ENCODE data around the gene AIP. TPM values are rescaled to one million over a fixed set of nuclear protein-coding genes. Genes with fewer than 3 reads are reported as not detected.

The AIP gene
- total RNA-seq, 1 experiment from 2014 or later: 61.0 TPM

DNA sequence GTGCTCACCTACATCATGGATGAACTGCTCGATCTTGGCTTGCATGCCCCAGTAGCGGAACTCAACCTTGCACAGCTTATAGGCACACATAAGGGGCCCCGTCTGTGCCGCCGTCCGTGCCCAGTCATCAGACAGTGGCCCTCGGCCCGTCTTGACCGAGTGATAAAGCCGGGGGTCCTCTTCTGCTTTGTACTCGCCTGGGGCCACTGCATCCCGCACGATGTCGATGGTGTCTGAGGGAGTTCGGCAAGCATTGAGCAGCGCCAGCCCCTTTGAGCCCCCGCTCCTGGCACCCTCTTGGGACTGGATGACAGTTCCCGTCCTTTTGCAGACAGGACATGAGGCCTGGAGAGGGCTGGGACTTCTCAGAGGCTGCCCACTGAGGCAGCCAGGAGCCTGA lies 19.0 kb downstream of the AIP start:
- no peak overlapping the region for H3K4me2 ChIP-seq (ENCODE audit: low read length)
- H3K9ac ChIP-seq (ENCODE audit: low read length): no peak overlapping the region
- POLR2A ChIA-PET: no interaction called here
- DNase-seq (ENCODE audit: low read depth, low spot score): no peak
- no peaks in the 10 kb centered on the region for H3K9me2 ChIP-seq (ENCODE audit: insufficient read depth)
- RAD21 ChIA-PET (ENCODE audit: low non-redundant PET in 1 of 2, low total read pairs in 2 of 2, uncharacterized antibody in 2 of 2, unreplicated experiment in 2 of 2): no interaction called here
- no peak overlapping the region for H3K4me3 ChIP-seq (replicated peaks in 1 of 2; ENCODE audit: low read depth in 1 of 2, low read length in 2 of 2)
- no peak overlapping the region for H3K27ac ChIP-seq (ENCODE audit: low read depth, low read length)
- ATAC-seq: no peak
- BruUV-seq (replicated peaks): no TSS peak
- H3K36me3 ChIP-seq (ENCODE audit: control insufficient read depth in 1 of 2, insufficient read depth in 2 of 2, low read length in 2 of 2): peaks cover 8 to 10% of the 10 kb centered on the region in 2 experiments; a peak in 3 of 4 replicates
- H2AFZ ChIP-seq (ENCODE audit: low read depth, low read length, poor library complexity, severe bottlenecking): no peak overlapping the region
- CTCF ChIA-PET: no interaction called here
- H3K79me2 ChIP-seq (ENCODE audit: insufficient read depth, low read length): peaks cover 24% of the 10 kb centered on the region
- intact Hi-C loops (cut with micrococcal nuclease): no loop called here
- H3K27me3 ChIP-seq (ENCODE audit: insufficient read depth, low read length): no peaks in the 10 kb centered on the region
- peaks cover 23 to 25% of the 10 kb centered on the region in 2 experiments for H3K4me1 ChIP-seq (ENCODE audit: control insufficient read depth in 1 of 2, insufficient read depth in 2 of 2, low read length in 2 of 2)
- TF ChIP-seq SP1 (IDR thresholded peaks at IDR 0.05; ENCODE audit: low read depth) (no peak), FOSL1 (IDR thresholded peaks at IDR 0.05; ENCODE audit: low read depth) (no peak), EGR1 (IDR thresholded peaks at IDR 0.05; ENCODE audit: low read depth) (no peak), POLR2AphosphoS5 (IDR thresholded peaks at IDR 0.05; ENCODE audit: low read depth, low read length) (no peak), ELF1 (IDR thresholded peaks at IDR 0.05; ENCODE audit: borderline replicate concordance, low read depth) (no peak), SRF (IDR thresholded peaks at IDR 0.05; ENCODE audit: low read depth) (no peak), YY1 (IDR thresholded peaks at IDR 0.05; ENCODE audit: extremely low read depth, insufficient replicate concordance, low read depth, low read length) (no peak)
- no peaks in the 10 kb centered on the region for H3K9me3 ChIP-seq (ENCODE audit: control insufficient read depth in 1 of 2, insufficient read depth in 1 of 2, low read depth in 1 of 2, low read length in 2 of 2)
- H4K20me1 ChIP-seq (ENCODE audit: insufficient read depth): no peaks in the 10 kb centered on the region

DNA sequence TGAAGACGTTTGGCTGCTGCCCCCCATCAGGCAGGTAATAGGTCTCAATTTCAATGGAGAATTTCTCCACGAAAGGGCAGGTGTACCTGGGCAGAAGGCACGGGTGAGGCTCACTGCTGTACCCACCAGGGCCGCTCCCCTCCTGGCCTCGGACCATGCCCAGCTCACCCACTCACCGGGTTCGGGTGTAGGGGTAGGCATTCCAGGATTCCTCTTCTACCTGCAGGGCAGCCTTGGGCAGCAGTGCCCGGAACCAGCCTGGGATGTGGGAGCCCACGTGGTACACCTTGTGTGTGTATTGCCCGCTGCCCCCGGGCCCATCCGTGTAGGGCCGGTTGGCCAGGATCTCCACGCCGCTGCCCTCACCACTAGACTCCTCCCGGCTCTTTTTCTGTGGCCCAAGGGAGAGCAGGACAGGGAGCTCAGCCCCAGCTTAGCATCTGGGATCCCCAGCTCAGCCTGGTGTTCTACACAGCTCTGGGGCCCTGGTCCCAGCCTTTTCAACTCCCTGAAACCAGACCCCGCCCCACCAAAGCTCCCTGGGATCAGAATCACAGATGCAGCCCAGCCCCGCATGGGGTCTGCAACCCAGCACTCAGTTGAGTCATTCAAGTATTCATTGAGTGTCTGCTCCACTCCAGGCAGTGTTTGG lies 19.6 kb downstream of the AIP start:
- CTCF ChIA-PET: no interaction called here
- H4K20me1 ChIP-seq (ENCODE audit: insufficient read depth): no peaks in the 10 kb centered on the region
- DNase-seq (ENCODE audit: low read depth, low spot score): no peak
- RAD21 ChIA-PET (ENCODE audit: low non-redundant PET in 1 of 2, low total read pairs in 2 of 2, uncharacterized antibody in 2 of 2, unreplicated experiment in 2 of 2): no interaction called here
- no peak for ATAC-seq
- no peaks in the 10 kb centered on the region for H3K9me3 ChIP-seq (ENCODE audit: control insufficient read depth in 1 of 2, insufficient read depth in 1 of 2, low read depth in 1 of 2, low read length in 2 of 2)
- no peaks in the 10 kb centered on the region for H3K9me2 ChIP-seq (ENCODE audit: insufficient read depth)
- TF ChIP-seq ZNF274 (IDR thresholded peaks at IDR 0.05; ENCODE audit: low read depth, low read length) (no peak), ELF1 (IDR thresholded peaks at IDR 0.05; ENCODE audit: borderline replicate concordance, low read depth) (no peak), EGR1 (IDR thresholded peaks at IDR 0.05; ENCODE audit: low read depth) (no peak), EZH2phosphoT487 (IDR thresholded peaks at IDR 0.05; ENCODE audit: borderline replicate concordance) (no peak), SP1 (IDR thresholded peaks at IDR 0.05; ENCODE audit: low read depth) (no peak), YY1 (IDR thresholded peaks at IDR 0.05; ENCODE audit: extremely low read depth, insufficient replicate concordance, low read depth, low read length) (no peak), EZH2 (IDR thresholded peaks at IDR 0.05) (no peak), CBX3 (IDR thresholded peaks at IDR 0.05; ENCODE audit: low read depth) (no peak)
- TF ChIP-seq, protein P1, sequence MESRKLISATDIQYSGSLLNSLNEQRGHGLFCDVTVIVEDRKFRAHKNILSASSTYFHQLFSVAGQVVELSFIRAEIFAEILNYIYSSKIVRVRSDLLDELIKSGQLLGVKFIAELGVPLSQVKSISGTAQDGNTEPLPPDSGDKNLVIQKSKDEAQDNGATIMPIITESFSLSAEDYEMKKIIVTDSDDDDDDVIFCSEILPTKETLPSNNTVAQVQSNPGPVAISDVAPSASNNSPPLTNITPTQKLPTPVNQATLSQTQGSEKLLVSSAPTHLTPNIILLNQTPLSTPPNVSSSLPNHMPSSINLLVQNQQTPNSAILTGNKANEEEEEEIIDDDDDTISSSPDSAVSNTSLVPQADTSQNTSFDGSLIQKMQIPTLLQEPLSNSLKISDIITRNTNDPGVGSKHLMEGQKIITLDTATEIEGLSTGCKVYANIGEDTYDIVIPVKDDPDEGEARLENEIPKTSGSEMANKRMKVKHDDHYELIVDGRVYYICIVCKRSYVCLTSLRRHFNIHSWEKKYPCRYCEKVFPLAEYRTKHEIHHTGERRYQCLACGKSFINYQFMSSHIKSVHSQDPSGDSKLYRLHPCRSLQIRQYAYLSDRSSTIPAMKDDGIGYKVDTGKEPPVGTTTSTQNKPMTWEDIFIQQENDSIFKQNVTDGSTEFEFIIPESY (IDR thresholded peaks at IDR 0.05; ENCODE audit: extremely low read depth, insufficient replicate concordance, low read length): no peak
- TF ChIP-seq, protein P2, sequence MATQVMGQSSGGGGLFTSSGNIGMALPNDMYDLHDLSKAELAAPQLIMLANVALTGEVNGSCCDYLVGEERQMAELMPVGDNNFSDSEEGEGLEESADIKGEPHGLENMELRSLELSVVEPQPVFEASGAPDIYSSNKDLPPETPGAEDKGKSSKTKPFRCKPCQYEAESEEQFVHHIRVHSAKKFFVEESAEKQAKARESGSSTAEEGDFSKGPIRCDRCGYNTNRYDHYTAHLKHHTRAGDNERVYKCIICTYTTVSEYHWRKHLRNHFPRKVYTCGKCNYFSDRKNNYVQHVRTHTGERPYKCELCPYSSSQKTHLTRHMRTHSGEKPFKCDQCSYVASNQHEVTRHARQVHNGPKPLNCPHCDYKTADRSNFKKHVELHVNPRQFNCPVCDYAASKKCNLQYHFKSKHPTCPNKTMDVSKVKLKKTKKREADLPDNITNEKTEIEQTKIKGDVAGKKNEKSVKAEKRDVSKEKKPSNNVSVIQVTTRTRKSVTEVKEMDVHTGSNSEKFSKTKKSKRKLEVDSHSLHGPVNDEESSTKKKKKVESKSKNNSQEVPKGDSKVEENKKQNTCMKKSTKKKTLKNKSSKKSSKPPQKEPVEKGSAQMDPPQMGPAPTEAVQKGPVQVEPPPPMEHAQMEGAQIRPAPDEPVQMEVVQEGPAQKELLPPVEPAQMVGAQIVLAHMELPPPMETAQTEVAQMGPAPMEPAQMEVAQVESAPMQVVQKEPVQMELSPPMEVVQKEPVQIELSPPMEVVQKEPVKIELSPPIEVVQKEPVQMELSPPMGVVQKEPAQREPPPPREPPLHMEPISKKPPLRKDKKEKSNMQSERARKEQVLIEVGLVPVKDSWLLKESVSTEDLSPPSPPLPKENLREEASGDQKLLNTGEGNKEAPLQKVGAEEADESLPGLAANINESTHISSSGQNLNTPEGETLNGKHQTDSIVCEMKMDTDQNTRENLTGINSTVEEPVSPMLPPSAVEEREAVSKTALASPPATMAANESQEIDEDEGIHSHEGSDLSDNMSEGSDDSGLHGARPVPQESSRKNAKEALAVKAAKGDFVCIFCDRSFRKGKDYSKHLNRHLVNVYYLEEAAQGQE (IDR thresholded peaks at IDR 0.05; ENCODE audit: low read depth): no peak
- H3K79me2 ChIP-seq (ENCODE audit: insufficient read depth, low read length): peaks cover 29% of the 10 kb centered on the region
- peaks cover 8 to 10% of the 10 kb centered on the region in 2 experiments; a peak in 3 of 4 replicates for H3K36me3 ChIP-seq (ENCODE audit: control insufficient read depth in 1 of 2, insufficient read depth in 2 of 2, low read length in 2 of 2)
- H3K27ac ChIP-seq (ENCODE audit: low read depth, low read length): no peak overlapping the region
- H3K9ac ChIP-seq (ENCODE audit: low read length): no peak overlapping the region
- no TSS peak for BruUV-seq (replicated peaks)
- no peak overlapping the region for H3K4me2 ChIP-seq (ENCODE audit: low read length)
- peaks cover 28 to 31% of the 10 kb centered on the region in 2 experiments for H3K4me1 ChIP-seq (ENCODE audit: control insufficient read depth in 1 of 2, insufficient read depth in 2 of 2, low read length in 2 of 2)
- H2AFZ ChIP-seq (ENCODE audit: low read depth, low read length, poor library complexity, severe bottlenecking): no peak overlapping the region
- no peaks in the 10 kb centered on the region for H3K27me3 ChIP-seq (ENCODE audit: insufficient read depth, low read length)
- H3K4me3 ChIP-seq (replicated peaks in 1 of 2; ENCODE audit: low read depth in 1 of 2, low read length in 2 of 2): no peak overlapping the region
- intact Hi-C loops (cut with micrococcal nuclease): no loop called here
- POLR2A ChIA-PET: no interaction called here

Measured in HCT116 (cell line).